Measurements from ENCODE around the gene ANKMY1.
A peak's percentile ranks its signal among the peaks of the same experiment; 100 is the strongest.

DNA sequence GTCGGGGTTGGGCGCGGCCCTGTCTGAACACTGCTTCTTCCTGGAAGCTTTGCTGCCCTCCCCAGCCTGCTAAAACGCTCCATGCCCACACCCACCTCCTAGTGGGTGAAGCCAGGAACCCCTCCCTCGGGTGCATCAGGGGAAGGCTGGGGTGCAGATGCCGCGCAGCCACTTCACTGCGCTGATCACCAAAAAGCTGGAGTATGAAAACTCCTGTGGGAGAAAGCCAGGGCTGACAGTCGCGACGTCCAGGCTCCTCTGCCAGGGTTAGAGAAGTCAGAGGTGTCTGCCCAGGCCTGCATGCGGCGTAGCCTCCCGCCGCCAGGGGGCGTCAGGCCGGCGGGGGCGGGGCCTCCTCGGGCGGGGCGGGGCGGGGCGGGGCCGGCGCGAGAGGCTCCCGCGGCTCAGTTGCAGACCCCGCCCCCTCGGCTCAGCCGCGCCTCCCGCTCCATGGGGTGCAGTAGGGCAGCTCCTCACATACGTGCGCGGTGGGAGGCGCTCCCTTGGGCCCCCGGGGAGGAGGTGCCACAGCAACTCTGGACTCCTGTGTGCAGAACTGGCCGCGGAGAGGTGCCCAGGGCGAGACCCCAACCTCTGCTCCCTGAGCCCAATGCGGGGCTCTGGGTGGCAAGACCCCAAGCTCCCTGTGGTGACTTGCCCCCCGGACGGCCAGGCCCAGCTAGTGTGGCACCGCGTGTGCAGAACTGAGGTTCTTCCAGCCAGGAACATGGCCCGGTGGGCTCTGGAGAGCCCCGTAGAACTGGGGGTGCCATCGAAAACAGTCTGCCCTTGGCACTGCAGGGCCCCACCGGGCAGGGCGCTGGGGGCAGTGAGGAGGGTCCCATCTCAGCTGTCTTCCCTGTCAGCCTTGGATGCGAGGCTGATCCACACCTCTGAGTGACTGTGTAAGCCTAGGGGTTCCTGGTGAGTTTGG, 8.7 kb upstream of the ANKMY1 start:
- TF ChIP-seq POLR2A (IDR thresholded peaks at IDR 0.05), result no peak
- TF ChIP-seq, protein P1, sequence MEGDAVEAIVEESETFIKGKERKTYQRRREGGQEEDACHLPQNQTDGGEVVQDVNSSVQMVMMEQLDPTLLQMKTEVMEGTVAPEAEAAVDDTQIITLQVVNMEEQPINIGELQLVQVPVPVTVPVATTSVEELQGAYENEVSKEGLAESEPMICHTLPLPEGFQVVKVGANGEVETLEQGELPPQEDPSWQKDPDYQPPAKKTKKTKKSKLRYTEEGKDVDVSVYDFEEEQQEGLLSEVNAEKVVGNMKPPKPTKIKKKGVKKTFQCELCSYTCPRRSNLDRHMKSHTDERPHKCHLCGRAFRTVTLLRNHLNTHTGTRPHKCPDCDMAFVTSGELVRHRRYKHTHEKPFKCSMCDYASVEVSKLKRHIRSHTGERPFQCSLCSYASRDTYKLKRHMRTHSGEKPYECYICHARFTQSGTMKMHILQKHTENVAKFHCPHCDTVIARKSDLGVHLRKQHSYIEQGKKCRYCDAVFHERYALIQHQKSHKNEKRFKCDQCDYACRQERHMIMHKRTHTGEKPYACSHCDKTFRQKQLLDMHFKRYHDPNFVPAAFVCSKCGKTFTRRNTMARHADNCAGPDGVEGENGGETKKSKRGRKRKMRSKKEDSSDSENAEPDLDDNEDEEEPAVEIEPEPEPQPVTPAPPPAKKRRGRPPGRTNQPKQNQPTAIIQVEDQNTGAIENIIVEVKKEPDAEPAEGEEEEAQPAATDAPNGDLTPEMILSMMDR (IDR thresholded peaks at IDR 0.05), result peak; percentile 26 to 95 (median 77)

Measured in testis (tissue), 2 donors.